GM10248 (cell line): ENCODE data around the gene HSPA4.

ENCODE experiments used
- CTCF ChIA-PET: fragments of 300-600 bp; sonication (Branson Sonifier 250); formaldehyde crosslinking; extraction: SDS; loops from one replicate; lab custom pipeline; 2021; ENCODE audit warnings: antibody characterized with exemption; lab: Yijun Ruan, JAX
- POLR2A ChIA-PET: fragments of 350-650 bp; sonication (Branson Sonifier 250); formaldehyde crosslinking; extraction: SDS; loops from one replicate; lab custom pipeline; 2020; ENCODE audit warnings: antibody characterized with exemption; lab: Yijun Ruan, JAX
- DNase-seq: peaks from one replicate; pipeline ENCODE4 v3.0.0; 2012; ENCODE audit errors: extremely low spot score
- CTCF ChIP-seq: IDR thresholded peaks from 2 replicates; pipeline ENCODE4 v1.5.1; 2012; ENCODE audit warnings: mild to moderate bottlenecking, low read depth; ENCODE audit errors: extremely low read depth, missing control alignments, control extremely low read depth

The HSPA4 gene

GRCh38 chr5:133142782-133143181 is 91.0 kb downstream of the HSPA4 start:
- no peak for DNase-seq
- ChIA-PET POLR2A (no interaction called here), CTCF (no interaction called here)
- TF ChIP-seq CTCF: no peak

- ChIA-PET CTCF (interaction anchor here (1.9 kb wide), 1 partner anchor 26 kb away, joined by 4 read pairs; no protein-coding TSS in a partner anchor), POLR2A (no interaction called here)
- no peak for DNase-seq
- TF ChIP-seq CTCF: no peak
These were observed 92.6 kb downstream of the HSPA4 start for GRCh38 chr5:133144245-133144981.

- no peak for TF ChIP-seq CTCF
- POLR2A ChIA-PET: no interaction called here
- CTCF ChIA-PET: interaction anchor here (1.9 kb wide), 1 partner anchor 27 kb away, joined by 4 read pairs; no protein-coding TSS in a partner anchor
- no peak for DNase-seq
These were observed 93.8 kb downstream of the HSPA4 start for GRCh38 chr5:133145436-133146170.

- TF ChIP-seq CTCF: no peak
- no peak for DNase-seq
- CTCF ChIA-PET: no interaction called here
- POLR2A ChIA-PET: no interaction called here
These were observed 95.6 kb downstream of the HSPA4 start for GRCh38 chr5:133147411-133147810.

- TF ChIP-seq CTCF: no peak
- no peak for DNase-seq
- CTCF ChIA-PET: interaction anchor here (1.1 kb wide), 1 partner anchor 15 kb away, joined by 4 read pairs; no protein-coding TSS in a partner anchor
- POLR2A ChIA-PET: no interaction called here
These were observed 96.2 kb downstream of the HSPA4 start for GRCh38 chr5:133147815-133148567.

GRCh38 chr5:133149345-133149744 is 97.5 kb downstream of the HSPA4 start:
- POLR2A ChIA-PET: no interaction called here
- TF ChIP-seq CTCF: no peak
- CTCF ChIA-PET: interaction anchor here (0.8 to 1.1 kb wide), 2 partner anchors 13 to 36 kb away, joined by 3 to 4 read pairs; no protein-coding TSS in a partner anchor

More at GRCh38 chr5:133149345-133149744, 97.5 kb downstream of the HSPA4 start:
- DNase-seq: no peak
